ENCODE results near the gene ZMYND11. TPM values are rescaled to one million over a fixed set of nuclear protein-coding genes. Genes with fewer than 3 reads are reported as not detected.

Gene ZMYND11
- total and polyA plus RNA-seq, 2 of the 8 experiments (the other 6 are each of a cell fraction or from before 2014, with no cell fraction given), result 7.5 to 26.6 TPM

- TF ChIP-seq MAX (IDR thresholded peaks at IDR 0.05) (no peak), POLR2AphosphoS5 (IDR thresholded peaks at IDR 0.05; ENCODE audit: low read depth, low read length) (no peak), SIRT6 (IDR thresholded peaks at IDR 0.05; ENCODE audit: low read length) (no peak), JUN (IDR thresholded peaks at IDR 0.05; ENCODE audit: low read depth, low read length) (no peak)
Measured at GRCh38 chr10:154348-154747, 19.1 kb downstream of the ZMYND11 start (continued).
